Measurements from ENCODE around the gene NOTCH4. TPM values are rescaled to one million over a fixed set of nuclear protein-coding genes. Genes with fewer than 3 reads are reported as not detected.
A peak's percentile ranks its signal among the peaks of the same experiment; 100 is the strongest.
"Not testable (repeated sequence)": the region's sequence is repeated elsewhere in the genome, so short reads cannot be mapped to it uniquely, and the experiment has no call there.

NOTCH4 gene
- polyA plus RNA-seq (2013, experiment 1 of 2; ENCODE audit: insufficient read length) = 0.71 TPM
- 1.6 TPM for polyA plus RNA-seq (2013, experiment 2 of 2; ENCODE audit: insufficient read length)

DNA sequence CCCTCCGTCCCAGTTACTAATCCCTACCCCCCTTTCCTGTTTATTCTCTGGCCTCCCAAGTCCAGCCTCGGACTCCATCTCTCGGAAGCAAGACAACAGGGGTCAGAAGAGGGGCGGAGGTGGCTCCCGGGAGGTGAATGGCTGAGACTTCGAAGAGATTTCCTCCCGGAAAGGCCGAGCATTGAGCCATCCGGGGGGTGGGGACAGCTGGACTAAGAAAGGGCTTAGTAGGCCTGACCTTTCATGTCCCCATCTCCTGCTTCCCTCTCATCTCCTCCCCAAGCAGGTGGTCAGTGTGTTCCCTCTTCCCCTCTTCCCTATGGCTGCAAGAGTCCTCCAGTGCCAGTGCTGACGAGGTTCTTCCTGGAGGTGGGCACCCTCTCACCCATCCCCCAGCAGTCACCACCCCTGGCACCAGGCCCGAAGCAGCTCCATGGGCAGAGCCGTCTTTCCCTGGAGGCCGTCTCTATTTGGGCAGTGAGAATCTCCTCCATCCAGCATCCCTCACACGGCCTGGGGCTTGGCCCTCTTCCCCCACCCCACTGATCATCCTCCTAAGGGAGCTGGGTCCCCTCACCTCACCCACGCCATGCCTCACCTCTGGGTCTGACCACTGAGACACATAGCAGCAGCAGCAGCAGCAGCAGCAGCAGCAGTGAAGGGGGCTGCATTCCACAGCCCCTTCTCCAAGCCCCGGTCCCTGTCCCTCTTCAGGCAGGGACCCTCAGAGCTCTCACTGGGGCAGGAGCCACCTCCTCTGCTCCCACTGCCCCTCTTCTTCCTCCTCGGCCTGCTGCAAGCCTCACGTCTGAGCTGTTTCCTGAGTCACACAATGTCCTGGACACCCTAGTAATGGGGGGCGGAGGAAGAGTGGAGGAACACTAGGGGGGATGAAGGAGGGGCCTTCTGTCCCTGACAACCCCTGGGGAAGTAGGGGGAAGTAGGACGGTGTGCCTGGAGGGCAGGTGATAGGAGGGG is at the start of gene NOTCH4:
Gene NOTCH4, minus strand, starts transcription at position 810 of the 978 bp plus-strand sequence. Its CDS starts 139 bp downstream, at position 671.
- DNase-seq = no peak

- DNase-seq = no peak
Observed at GRCh38 chr6:32271429-32271828, 47.6 kb upstream of the NOTCH4 start.

DNA sequence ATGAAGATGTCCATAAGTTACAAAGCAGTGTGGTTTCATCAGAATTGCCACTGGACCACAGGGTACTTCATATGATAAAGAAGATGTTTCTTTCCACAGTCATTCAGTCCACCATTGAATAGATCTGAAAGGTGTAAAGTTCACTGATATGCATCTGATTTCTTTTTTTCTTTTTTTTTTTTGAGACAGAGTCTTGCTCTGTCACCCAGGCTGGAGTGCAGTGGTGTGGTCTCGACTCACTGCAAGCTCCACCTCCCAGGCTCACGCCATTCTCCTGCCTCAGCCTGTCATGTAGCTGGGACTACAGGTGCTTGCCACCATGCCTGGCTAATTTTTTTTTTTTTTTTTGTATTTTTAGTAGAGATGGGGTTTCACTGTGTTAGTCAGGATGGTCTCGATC is 44.6 kb upstream of the NOTCH4 start:
- not testable (repeated sequence) for DNase-seq

- DNase-seq = no peak
Observed at GRCh38 chr6:32267035-32267434, 43.2 kb upstream of the NOTCH4 start.

DNA sequence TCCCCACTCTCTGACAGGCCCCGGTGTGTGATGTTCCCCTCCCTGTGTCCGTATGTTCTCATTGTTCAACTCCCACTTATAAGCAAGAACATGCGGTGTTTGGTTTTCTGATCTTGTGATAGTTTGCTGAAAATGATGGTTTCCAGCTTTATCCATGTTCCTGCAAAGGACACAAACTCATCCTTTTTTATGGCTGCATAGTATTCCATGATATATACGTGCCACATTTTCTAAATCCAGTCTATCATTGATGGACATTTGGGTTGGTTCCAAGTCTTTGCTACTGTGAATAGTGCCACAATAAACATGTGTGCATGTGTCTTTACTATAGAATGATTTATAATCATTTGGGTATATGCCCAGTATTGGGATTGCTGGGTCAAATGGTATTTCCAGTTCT is 33.4 kb upstream of the NOTCH4 start:
- DNase-seq = not testable (repeated sequence)

GRCh38 chr6:32255199-32256153 is 31.6 kb upstream of the NOTCH4 start:
- DNase-seq = peak; percentile 93

- DNase-seq = no peak
Observed at GRCh38 chr6:32254761-32255198, 30.9 kb upstream of the NOTCH4 start.

- DNase-seq = no peak
Observed at GRCh38 chr6:32252331-32253009, 28.6 kb upstream of the NOTCH4 start.

DNA sequence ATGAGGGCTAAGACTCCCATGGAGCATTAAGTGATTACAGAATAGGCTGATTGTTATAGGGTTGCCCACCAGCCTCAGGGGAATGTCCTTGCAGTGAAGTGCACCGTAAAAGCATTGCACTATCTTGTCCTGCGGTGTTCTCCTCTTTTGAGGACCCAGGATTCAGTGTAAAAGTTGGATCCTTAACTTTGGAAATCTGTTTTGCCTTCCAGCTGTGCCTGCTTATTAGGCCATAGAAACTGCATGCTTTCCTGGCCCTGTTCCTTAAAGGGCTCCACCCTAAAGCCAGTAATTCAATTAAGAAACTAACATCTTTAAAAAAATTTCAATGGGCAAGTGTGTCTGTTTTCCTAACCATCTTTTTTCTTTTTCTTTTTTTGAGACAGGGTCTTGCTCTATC is 25.4 kb upstream of the NOTCH4 start:
- DNase-seq = no peak

GRCh38 chr6:32247401-32247800 is 23.5 kb upstream of the NOTCH4 start:
- no peak for DNase-seq

DNA sequence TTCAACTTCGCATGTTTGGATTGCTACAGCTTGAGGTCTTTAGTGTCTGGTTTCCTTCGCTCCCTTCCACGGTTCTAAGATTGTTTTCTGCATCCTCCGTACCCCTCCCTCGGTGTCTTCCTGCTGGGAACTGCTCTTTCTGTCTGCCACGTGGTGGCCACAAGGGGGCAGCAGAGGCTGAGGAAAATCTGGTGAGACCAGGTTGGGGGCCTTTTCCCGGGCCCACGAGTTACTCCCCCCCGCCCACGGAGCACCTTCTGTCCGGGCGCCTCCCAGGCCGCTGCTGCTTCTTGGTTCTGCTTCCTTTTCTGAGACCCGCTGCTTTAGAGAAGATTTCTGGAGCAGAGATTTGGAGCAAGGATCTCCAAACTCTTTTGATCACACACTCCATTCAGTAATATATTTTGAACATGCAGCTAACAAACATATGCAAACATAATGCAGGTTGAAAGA is 21.1 kb upstream of the NOTCH4 start:
- DNase-seq = peak; percentile 76

- DNase-seq = no peak
Observed at GRCh38 chr6:32244270-32244669, 20.4 kb upstream of the NOTCH4 start.

DNA sequence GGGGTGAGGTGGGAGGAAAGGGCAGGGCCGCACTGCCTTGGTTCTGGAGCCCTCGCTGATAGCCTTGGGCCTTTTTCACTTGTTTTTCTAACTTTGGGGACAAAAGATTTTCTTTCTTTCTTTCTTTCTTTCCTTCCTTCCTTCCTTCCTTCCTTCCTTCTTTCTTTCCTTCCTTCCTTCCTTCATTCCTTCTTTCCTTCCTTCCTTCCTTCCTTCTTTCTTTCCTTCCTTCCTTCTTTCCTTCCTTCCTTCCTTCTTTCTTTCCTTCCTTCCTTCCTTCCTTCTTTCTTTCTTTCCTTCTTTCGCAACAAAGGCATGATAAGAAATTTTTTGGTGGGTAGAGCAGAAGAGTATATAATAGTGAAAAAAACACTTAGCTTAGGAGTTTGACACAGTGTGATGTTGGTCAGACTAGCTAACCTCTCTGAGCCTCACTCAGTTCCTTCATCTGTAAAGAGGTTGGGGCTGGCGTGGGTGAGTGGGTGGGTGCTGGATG is 18.5 kb upstream of the NOTCH4 start:
- DNase-seq = not testable (repeated sequence)

GRCh38 chr6:32240686-32241085 is 16.8 kb upstream of the NOTCH4 start:
- DNase-seq = no peak

GRCh38 chr6:32239462-32239861 is 15.6 kb upstream of the NOTCH4 start:
- no peak for DNase-seq

- no peak for DNase-seq
Observed at GRCh38 chr6:32234934-32235333, 11.1 kb upstream of the NOTCH4 start.

GRCh38 chr6:32226434-32226833 is 2.6 kb upstream of the NOTCH4 start:
- no peak for DNase-seq

DNA sequence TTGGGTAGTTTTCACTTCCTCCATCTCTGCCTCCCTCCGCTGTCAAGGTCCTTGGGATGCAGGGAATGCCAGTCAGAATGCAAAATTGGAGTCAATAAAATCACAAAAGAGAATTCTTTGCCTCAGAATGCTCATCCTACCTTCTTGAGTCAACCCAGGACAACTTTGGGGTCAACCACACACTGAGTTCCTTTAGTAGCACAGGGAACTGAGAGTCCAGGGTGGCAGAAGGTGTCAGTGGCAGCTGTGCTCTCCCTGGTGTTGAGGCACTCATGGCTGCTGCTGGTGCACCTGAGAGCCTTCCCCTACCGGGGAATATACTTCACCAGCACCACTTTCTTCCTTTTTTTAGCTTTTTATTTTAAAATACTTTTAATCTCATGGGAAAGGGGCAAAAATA is 829 bp upstream of the NOTCH4 start:
- no peak for DNase-seq

GRCh38 chr6:32222333-32223230 is 1.3 kb downstream of the NOTCH4 start:
- no peak for DNase-seq

DNA sequence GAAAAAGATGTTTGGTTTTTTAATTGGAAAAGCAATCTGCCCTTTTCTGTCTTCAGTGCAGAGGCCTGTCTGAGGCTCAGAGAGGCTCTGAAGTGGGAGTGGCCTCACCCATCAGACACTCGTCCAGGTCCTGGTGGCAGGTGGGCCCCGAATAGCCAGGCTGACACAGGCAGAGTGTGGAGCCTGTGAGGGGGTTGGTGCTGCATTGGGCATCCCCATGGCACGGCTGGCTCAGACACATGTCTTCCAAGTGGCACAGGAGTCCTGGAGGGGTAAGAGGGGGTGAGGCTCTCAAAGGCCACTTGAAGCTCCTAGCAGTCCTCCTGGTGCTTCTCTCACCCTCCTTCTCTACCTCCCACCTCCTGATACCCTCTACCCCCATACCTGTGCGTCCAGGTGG is 3.8 kb downstream of the NOTCH4 start:
- no peak for DNase-seq

DNA sequence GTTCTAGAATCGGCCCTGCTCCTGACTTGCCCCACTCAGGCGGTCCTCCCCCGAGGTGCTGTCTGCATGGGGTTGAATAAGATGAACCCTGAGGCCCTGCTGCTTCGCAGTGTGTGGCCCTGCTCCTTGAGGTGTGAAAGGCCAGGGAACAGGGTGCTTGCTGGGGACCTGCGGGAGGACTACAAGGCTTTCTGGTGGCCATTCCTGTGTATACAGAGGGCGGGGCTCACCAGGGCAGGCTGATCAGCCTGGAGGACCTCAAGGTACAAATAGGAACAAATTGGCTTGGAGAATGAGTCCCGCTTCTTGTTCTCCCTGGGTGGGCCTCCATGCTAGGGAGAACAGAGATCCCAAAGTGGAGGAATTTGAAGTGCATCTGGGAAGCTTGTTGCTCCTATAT is 5.7 kb downstream of the NOTCH4 start:
- no peak for DNase-seq
